GM12891 (cell line): ENCODE data around the gene HTR3C.

Experiments used
- POLR2A ChIP-seq: IDR thresholded peaks from 2 replicates; pipeline ENCODE4 v1.6.1; 2011; ENCODE audit warnings: low read depth, low read length, control low read depth
- POLR2AphosphoS5 ChIP-seq: IDR thresholded peaks from 2 replicates; pipeline ENCODE4 v1.6.1; 2011; ENCODE audit warnings: low read depth, low read length, control low read depth
- POU2F2 ChIP-seq: IDR thresholded peaks from 2 replicates; pipeline ENCODE4 v1.6.1; 2011; ENCODE audit warnings: low read depth, mild to moderate bottlenecking, control low read depth, low read length, moderate library complexity
- TAF1 ChIP-seq: IDR thresholded peaks from 2 replicates; pipeline ENCODE4 v1.6.1; 2011; ENCODE audit warnings: low read depth, low read length, control low read depth

- no peak for TF ChIP-seq POLR2AphosphoS5
- no peak for TF ChIP-seq POLR2A
- TF ChIP-seq TAF1 = no peak
- no peak for TF ChIP-seq POU2F2
Measured at GRCh38 chr3:184082465-184082864, 29.6 kb downstream of the HTR3C start.
